SK-N-SH treated with all-trans-retinoic acid at 6 μM for 48 hours (cell line): ENCODE data around the gene KCNN4.
A peak's percentile ranks its signal among the peaks of the same experiment; 100 is the strongest.

Experiments used
- ATAC-seq: fragments of 200-7000 bp; cut with Tn5 transposase; 3 replicates; pipeline ENCODE4 v1.9.1; 2020; ENCODE audit warnings: mild to moderate bottlenecking, moderate library complexity
- BACH2 ChIP-seq: fragments of 250-450 bp; sonication (Bioruptor Pico); IDR thresholded peaks from 2 replicates; pipeline ENCODE4 v1.9.0; 2021; ENCODE audit warnings: mild to moderate bottlenecking, borderline replicate concordance
- CREB5 ChIP-seq: fragments of 250-450 bp; sonication (Bioruptor Pico); IDR thresholded peaks from 2 replicates; pipeline ENCODE4 v1.5.1; 2020; ENCODE audit warnings: low read depth, mild to moderate bottlenecking, moderate library complexity
- CSDC2 ChIP-seq: fragments of 250-450 bp; sonication (Bioruptor Pico); IDR thresholded peaks from 2 replicates; pipeline ENCODE4 v1.5.0; 2020; ENCODE audit warnings: mild to moderate bottlenecking, moderate library complexity
- CSRNP3 ChIP-seq: fragments of 250-450 bp; sonication (Bioruptor Pico); IDR thresholded peaks from 2 replicates; pipeline ENCODE4 v1.5.1; 2021; ENCODE audit warnings: mild to moderate bottlenecking, moderate library complexity
- ESRRG ChIP-seq: fragments of 250-450 bp; sonication (Bioruptor Pico); IDR thresholded peaks from 2 replicates; pipeline ENCODE4 v1.6.1; 2021; ENCODE audit warnings: mild to moderate bottlenecking
- GLIS3 ChIP-seq: fragments of 250-450 bp; sonication (Bioruptor Pico); IDR thresholded peaks from 2 replicates; pipeline ENCODE4 v1.5.0; 2020; ENCODE audit warnings: mild to moderate bottlenecking, moderate library complexity
- ISL1 ChIP-seq: fragments of 250-450 bp; sonication (Bioruptor Pico); IDR thresholded peaks from 2 replicates; pipeline ENCODE4 v2.1.2; 2022; ENCODE audit warnings: mild to moderate bottlenecking, moderate library complexity
- OSR1 ChIP-seq: fragments of 250-450 bp; sonication (Bioruptor Pico); IDR thresholded peaks from 2 replicates; pipeline ENCODE4 v1.8.0; 2022; ENCODE audit warnings: moderate library complexity, mild to moderate bottlenecking, inconsistent platforms
- POU6F1 ChIP-seq: fragments of 250-450 bp; sonication (Bioruptor Pico); IDR thresholded peaks from 2 replicates; pipeline ENCODE4 v1.8.0; 2021; ENCODE audit warnings: low read depth, mild to moderate bottlenecking, moderate library complexity, borderline replicate concordance
- PPARA ChIP-seq: fragments of 250-450 bp; sonication (Bioruptor Pico); IDR thresholded peaks from 2 replicates; pipeline ENCODE4 v1.5.0; 2020; ENCODE audit warnings: mild to moderate bottlenecking, borderline replicate concordance
- RARB ChIP-seq: fragments of 250-450 bp; sonication (Bioruptor Pico); IDR thresholded peaks from 2 replicates; pipeline ENCODE4 v1.8.0; 2021; ENCODE audit warnings: mild to moderate bottlenecking, moderate library complexity
- SNAI2 ChIP-seq: fragments of 250-450 bp; sonication (Bioruptor Pico); IDR thresholded peaks from 2 replicates; pipeline ENCODE4 v1.5.0; 2020; ENCODE audit warnings: mild to moderate bottlenecking, moderate library complexity
- TCF4 ChIP-seq: fragments of 250-450 bp; sonication (Bioruptor Pico); IDR thresholded peaks from 2 replicates; pipeline ENCODE4 v1.8.0; 2021; ENCODE audit warnings: mild to moderate bottlenecking, moderate library complexity, borderline replicate concordance
- TOX ChIP-seq: fragments of 250-450 bp; sonication (Bioruptor Pico); IDR thresholded peaks from 2 replicates; pipeline ENCODE4 v1.8.0; 2021; ENCODE audit warnings: mild to moderate bottlenecking, moderate library complexity, borderline replicate concordance
- TSHZ2 ChIP-seq: fragments of 250-450 bp; sonication (Bioruptor Pico); IDR thresholded peaks from 2 replicates; pipeline ENCODE4 v1.5.0; 2020; ENCODE audit warnings: mild to moderate bottlenecking, moderate library complexity
- ZC3H10 ChIP-seq: fragments of 250-450 bp; sonication (Bioruptor Pico); IDR thresholded peaks from 2 replicates; pipeline ENCODE4 v1.5.1; 2021; ENCODE audit warnings: mild to moderate bottlenecking, moderate library complexity
- ZFP3 ChIP-seq: fragments of 250-450 bp; sonication (Bioruptor Pico); IDR thresholded peaks from 2 replicates; pipeline ENCODE4 v1.5.0; 2020; ENCODE audit warnings: mild to moderate bottlenecking, moderate library complexity
- ZFP30 ChIP-seq: fragments of 450-650 bp; formaldehyde crosslinking; IDR thresholded peaks from 2 replicates; pipeline ENCODE4 v1.5.0; 2022; ENCODE audit warnings: mild to moderate bottlenecking, moderate library complexity
- ZNF565 ChIP-seq: fragments of 450-650 bp; formaldehyde crosslinking; conservative IDR thresholded peaks from 2 replicates; pipeline ENCODE4 v1.5.0; 2020; ENCODE audit warnings: low read depth, mild to moderate bottlenecking, moderate library complexity
- ZNF70 ChIP-seq: fragments of 450-650 bp; formaldehyde crosslinking; IDR thresholded peaks from 2 replicates; pipeline ENCODE4 v1.5.0; 2020; ENCODE audit warnings: mild to moderate bottlenecking, moderate library complexity
- TF ChIP-seq, protein P1 (sequence below): fragments of 250-450 bp; sonication (Bioruptor Pico); IDR thresholded peaks from 2 replicates; pipeline ENCODE4 v1.8.0; 2020; ENCODE audit warnings: mild to moderate bottlenecking, moderate library complexity, borderline replicate concordance

KCNN4 gene

GRCh38 chr19:43779147-43779819 is 1.5 kb downstream of the KCNN4 start (continued):
- TF ChIP-seq, protein P1, sequence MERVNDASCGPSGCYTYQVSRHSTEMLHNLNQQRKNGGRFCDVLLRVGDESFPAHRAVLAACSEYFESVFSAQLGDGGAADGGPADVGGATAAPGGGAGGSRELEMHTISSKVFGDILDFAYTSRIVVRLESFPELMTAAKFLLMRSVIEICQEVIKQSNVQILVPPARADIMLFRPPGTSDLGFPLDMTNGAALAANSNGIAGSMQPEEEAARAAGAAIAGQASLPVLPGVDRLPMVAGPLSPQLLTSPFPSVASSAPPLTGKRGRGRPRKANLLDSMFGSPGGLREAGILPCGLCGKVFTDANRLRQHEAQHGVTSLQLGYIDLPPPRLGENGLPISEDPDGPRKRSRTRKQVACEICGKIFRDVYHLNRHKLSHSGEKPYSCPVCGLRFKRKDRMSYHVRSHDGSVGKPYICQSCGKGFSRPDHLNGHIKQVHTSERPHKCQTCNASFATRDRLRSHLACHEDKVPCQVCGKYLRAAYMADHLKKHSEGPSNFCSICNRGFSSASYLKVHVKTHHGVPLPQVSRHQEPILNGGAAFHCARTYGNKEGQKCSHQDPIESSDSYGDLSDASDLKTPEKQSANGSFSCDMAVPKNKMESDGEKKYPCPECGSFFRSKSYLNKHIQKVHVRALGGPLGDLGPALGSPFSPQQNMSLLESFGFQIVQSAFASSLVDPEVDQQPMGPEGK (CRISPR knock-in tag), result no peak

GRCh38 chr19:43778651-43779050 is 2.1 kb downstream of the KCNN4 start:
- no peak for ATAC-seq

DNA sequence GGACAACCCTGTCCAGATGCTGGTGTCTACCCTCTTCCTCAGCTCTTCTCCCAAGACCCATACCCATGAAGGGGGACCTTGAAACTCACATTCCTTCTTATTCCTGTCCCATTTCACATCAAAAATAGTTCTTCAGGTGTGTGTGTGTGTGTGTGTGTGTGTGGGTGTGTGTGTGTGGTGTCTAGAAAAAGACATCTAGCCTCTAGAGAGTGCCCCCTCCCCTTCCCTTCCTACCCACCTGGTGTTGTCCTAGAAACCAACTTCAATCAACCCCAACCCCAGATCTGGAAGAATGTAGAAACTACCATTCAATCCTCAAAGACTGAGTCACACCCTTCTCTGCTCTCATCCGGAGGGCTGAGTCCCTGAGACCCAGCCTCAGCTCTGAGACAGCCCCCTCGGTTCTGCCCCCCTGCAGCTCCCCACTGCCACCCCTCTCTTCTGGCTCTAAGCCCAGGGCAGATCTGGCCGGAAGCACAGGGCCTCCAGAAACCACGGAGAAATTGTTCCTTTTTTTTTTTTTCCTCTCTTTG is 3.5 kb downstream of the KCNN4 start:
- ATAC-seq, result peak; percentile 47
- TF ChIP-seq TOX (CRISPR knock-in tag) (no peak), SNAI2 (CRISPR knock-in tag) (no peak), OSR1 (no peak), CREB5 (CRISPR knock-in tag) (no peak), ISL1 (CRISPR knock-in tag) (no peak), POU6F1 (CRISPR knock-in tag) (no peak), TCF4 (CRISPR knock-in tag) (no peak), ZNF70 (CRISPR knock-in tag) (no peak), CSDC2 (CRISPR knock-in tag) (no peak), ZFP3 (no peak), BACH2 (CRISPR knock-in tag) (no peak), ZNF565 (CRISPR knock-in tag) (no peak), ESRRG (CRISPR knock-in tag) (no peak), GLIS3 (CRISPR knock-in tag) (no peak)

More at GRCh38 chr19:43778651-43779050, 2.1 kb downstream of the KCNN4 start:
- no peak for TF ChIP-seq TSHZ2 (CRISPR knock-in tag)

GRCh38 chr19:43776286-43776685 is 4.5 kb downstream of the KCNN4 start:
- no peak for ATAC-seq
- TF ChIP-seq RARB, result no peak
- TF ChIP-seq PPARA (CRISPR knock-in tag), result no peak
- TF ChIP-seq ZNF565 (CRISPR knock-in tag), result no peak
- TF ChIP-seq ZFP30 (CRISPR knock-in tag), result no peak
- no peak for TF ChIP-seq CSDC2 (CRISPR knock-in tag)
- no peak for TF ChIP-seq ZC3H10 (CRISPR knock-in tag)
- no peak for TF ChIP-seq CSRNP3 (CRISPR knock-in tag)
- no peak for TF ChIP-seq OSR1
- TF ChIP-seq TOX (CRISPR knock-in tag), result no peak
- TF ChIP-seq BACH2 (CRISPR knock-in tag), result no peak
- TF ChIP-seq ISL1 (CRISPR knock-in tag), result no peak
- TF ChIP-seq CREB5 (CRISPR knock-in tag), result no peak
- TF ChIP-seq TSHZ2 (CRISPR knock-in tag), result no peak
